CD4-positive, alpha-beta T cell treated with Interleukin-6 at 100 ng/mL for 8 hours (primary cell): Measurements from ENCODE around the gene GDF9.
A peak's percentile ranks its signal among the peaks of the same experiment; 100 is the strongest.

Experiments used
- DNase-seq: peaks from one replicate; pipeline ENCODE4 v3.0.0-alpha.2; 2020; ENCODE audit warnings: mixed read lengths, low spot score

Gene GDF9

GRCh38 chr5:132838516-132839282, 27.6 kb downstream of the GDF9 start:
- DNase-seq: no peak

DNA sequence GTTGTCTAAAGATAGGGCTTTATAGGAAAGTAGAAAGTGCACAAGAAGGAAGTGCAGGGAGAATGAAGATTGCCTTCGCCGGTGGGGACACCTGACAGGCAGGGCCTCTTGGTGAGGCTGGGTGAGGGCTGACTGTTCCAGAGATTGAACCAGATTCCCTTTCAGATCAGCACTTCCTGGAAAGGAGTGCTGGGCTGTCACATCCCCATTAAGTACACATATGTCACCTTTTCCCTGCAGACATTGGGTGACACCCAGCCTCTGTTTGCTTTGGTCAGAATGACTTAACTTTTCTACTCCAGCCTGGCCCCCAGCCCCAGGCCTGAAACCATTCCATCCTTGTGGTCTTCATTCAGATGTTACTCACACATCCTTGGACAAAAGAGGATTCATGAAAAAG, 28.4 kb downstream of the GDF9 start:
- no peak for DNase-seq

DNA sequence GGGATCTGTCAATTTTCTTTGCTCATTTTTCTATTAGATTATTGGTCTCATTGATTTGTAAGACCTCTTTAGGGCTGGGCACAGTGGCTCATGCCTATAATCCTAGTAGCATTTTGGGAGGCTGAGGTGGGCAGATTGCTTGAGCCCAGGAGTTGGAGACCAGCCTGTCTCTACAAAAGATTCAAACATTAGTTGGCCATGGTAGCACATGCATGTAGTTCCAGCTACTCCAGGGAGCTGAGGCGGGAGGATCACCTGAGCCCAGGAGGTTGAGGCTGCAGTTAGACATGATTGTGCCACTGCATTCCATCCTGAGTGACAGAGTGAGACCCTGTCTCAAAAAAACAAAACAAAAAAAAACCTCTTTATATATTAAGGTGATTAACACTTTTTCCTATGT, 29.4 kb downstream of the GDF9 start:
- DNase-seq: no peak

DNA sequence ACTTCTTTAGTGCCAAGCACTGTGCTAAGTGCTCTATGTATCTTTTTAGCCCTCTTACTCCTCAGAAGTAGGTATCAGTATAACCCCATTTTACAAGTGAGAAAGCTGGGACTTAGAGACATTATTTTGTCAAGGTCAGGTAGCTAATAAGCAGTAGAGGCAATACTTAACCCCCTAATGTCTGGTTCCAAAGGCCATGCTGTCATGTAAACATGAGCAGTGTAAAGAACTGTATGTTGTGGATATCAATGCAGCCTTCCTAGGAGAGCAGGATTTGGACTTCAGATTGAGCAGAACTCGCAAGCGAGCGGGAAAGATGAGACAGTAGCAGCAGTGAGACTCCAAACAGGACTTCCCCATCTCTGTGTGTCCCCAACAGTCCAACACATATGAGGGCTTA, 32.2 kb downstream of the GDF9 start:
- DNase-seq: no peak

- DNase-seq: no peak
Measured at GRCh38 chr5:132832612-132833011, 33.7 kb downstream of the GDF9 start.

- DNase-seq: no peak
Measured at GRCh38 chr5:132831095-132831860, 35.0 kb downstream of the GDF9 start.

- no peak for DNase-seq
Measured at GRCh38 chr5:132830436-132831094, 35.7 kb downstream of the GDF9 start, which contains the start of gene SHROOM1. Gene SHROOM1, minus strand, starts transcription at chr5:132830647. Its CDS starts 4,507 bp downstream, at chr5:132826140.

DNA sequence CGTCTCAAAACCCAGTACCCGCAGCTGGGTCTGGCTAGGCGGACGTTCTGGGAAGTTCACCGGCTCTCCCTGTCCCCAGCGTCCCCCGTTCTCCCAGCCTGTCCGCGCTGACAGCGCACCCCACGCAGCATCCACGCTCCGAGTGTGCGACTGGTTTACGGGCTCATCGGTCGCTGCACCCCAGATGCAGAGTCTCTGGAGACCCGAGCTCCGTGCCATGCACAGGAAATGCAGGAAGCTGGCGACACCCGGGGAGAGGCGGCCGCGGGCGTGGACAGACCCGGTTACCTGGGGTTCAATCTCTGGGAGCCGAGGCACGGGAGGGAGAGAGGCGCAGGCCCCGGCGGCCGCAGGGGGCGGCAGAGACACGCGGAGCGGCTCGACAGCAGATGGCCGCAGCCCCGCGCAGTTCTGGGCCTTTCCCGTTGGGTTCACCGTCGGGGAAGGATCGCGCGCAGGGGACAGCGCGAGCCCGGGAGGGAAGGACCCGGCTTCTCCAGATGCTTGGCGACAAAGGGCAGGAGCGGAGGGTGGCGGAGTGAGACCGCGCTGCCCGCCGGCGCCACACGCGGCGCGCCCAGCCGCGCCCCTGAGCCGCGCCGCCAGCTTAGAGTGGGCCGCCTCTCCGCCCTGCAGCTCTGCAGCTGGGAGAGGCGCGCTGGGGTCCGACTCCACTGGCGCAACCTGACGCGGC, 36.4 kb downstream of the GDF9 start:
- DNase-seq: peak; percentile 59

DNA sequence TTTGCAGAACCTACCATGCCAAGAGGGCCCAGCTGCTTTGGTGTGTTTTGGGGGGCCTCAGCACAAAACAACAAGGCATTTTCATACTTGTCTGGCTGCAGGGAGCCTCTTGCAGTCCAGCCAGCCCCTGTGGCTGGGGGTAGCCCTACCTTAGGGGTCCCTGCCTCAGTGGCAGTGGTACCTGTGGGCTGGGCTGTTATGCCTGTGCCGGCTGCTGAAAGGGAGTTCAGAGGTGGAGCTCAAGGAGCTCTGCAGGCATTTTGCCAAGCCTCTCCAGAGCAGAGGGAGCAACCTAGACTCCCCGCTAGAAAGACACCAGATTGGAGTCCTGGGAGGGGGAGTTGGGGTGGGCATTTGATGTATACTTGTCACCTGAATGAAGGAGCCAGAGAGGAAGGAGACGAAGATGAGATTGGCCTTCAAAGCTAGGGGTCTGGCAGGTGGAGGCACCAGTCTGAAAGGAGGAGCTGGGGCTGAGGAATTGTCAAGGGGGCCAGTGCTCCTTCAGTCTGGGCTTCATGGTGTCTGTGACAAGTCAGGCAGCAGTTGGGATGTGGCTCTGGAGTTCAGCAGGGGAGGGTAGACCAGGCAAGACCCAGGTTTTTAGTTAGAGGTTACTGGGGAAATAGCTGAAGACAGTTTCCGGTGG, 37.3 kb downstream of the GDF9 start:
- DNase-seq: no peak

DNA sequence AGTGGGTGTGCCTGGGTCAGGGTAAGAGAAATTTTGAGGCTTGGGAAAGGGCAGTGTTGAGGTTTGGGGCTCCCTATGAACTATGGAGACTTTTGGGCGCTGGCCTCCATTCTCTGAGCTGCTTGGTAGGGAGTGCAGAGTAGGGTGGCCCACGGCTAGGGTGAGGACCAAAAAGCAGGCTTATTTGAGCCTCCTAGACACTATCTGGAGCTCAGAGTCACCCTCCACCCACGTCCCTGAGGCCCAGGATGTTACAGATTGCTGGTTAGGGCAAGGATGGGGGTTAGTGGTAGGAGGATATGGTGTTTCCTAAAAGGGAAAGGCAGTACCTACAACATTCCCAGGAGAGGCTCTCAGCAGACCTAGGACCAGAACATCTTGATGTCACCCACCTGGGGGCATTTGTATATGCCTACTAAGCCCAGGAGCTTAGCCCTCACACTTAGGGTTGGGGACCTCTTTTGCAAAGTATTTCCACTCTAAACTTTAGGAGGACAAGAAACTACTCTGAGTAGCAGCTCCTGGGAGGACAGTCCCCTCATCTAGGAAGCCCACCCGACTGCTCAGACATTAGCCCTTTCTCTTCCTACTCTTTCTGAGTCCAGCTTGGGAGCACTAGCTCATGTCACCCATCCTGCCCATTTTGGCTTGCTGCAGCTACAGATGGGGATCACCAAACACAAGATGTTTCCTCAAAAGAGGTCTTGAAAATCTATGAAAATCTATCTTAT, 38.2 kb downstream of the GDF9 start:
- no peak for DNase-seq

GRCh38 chr5:132826424-132827082, 39.7 kb downstream of the GDF9 start:
- no peak for DNase-seq

- no peak for DNase-seq
Measured at GRCh38 chr5:132825834-132826391, 40.4 kb downstream of the GDF9 start.

- DNase-seq: no peak
Measured at GRCh38 chr5:132825033-132825833, 41.0 kb downstream of the GDF9 start.

DNA sequence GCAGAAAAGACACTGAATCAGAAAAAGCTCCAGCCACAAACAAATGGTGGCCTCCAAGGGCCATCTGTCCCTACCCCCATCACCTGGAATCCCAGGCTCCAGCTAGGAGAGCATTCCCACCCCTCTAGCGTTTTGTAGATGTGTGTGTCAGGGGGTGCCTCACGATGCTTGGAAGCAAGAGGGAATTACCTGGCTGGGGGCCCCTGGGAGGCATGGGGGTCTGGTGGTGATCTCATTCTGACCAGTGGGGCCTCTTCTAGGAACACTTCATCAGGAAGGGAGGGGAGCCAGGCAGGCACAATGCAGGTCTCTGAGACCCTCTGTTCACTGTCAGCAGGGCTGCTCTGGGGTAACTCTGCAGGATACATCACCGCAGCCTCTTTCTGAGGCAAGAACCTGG, 41.8 kb downstream of the GDF9 start:
- no peak for DNase-seq

- DNase-seq: no peak
Measured at GRCh38 chr5:132823481-132824050, 42.7 kb downstream of the GDF9 start.

- DNase-seq: no peak
Measured at GRCh38 chr5:132822650-132823480, 43.4 kb downstream of the GDF9 start.

GRCh38 chr5:132821791-132822190, 44.5 kb downstream of the GDF9 start:
- no peak for DNase-seq

DNA sequence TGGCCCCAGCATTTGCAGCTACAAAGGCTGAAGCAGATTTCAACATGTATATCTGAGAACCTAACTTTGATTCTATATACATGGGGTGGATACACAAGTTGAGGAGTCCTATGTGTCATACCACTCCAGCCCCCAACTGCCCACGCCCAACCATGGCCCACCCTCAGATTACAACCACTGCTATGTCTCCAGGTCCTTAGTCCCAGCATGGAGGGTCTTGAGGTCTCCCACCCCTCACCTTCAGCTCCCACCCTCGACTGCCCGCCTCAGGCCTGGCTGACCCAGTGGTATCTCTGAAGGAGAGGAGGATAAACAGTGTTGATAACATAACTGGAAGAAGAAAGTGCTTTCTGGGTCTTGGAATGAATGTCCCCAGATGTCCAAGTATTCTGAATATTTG, 44.9 kb downstream of the GDF9 start:
- DNase-seq: no peak
